GM12872 (cell line): ENCODE measurements around the gene REEP2.

ENCODE experiments used
- CTCF ChIP-seq: IDR thresholded peaks from 3 replicates; pipeline ENCODE4 v1.5.1; 2011; ENCODE audit warnings: low read depth, mild to moderate bottlenecking, low read length, moderate library complexity; ENCODE audit not compliant: insufficient read depth

REEP2 gene

GRCh38 chr5:138464388-138465260 is 25.8 kb downstream of the REEP2 start:
- TF ChIP-seq CTCF, result no peak

GRCh38 chr5:138465261-138466124 is 26.6 kb downstream of the REEP2 start, which contains the start of gene EGR1:
TSS of gene EGR1 (plus strand) at chr5:138465479. CDS start at chr5:138465762, 283 bp downstream.
- no peak for TF ChIP-seq CTCF

- TF ChIP-seq CTCF, result no peak
These were observed 27.5 kb downstream of the REEP2 start for GRCh38 chr5:138466125-138466899.

- TF ChIP-seq CTCF, result no peak
These were observed 28.2 kb downstream of the REEP2 start for GRCh38 chr5:138466900-138467710.

- no peak for TF ChIP-seq CTCF
These were observed 28.9 kb downstream of the REEP2 start for GRCh38 chr5:138467711-138468132.

- TF ChIP-seq CTCF, result no peak
These were observed 29.5 kb downstream of the REEP2 start for GRCh38 chr5:138468133-138468965.
